HEK293 (cell line): ENCODE results near the gene LMF1.

Source experiments
- HOXA7 ChIP-seq: sonication (generic); formaldehyde crosslinking; IDR thresholded peaks from 2 replicates; pipeline ENCODE4 v1.8.1; 2022; ENCODE audit warnings: missing genetic modification reagents, borderline replicate concordance
- MEIS1 ChIP-seq: sonication (generic); formaldehyde crosslinking; IDR thresholded peaks from 2 replicates; pipeline ENCODE4 v1.8.1; 2022; ENCODE audit warnings: missing genetic modification reagents, mild to moderate bottlenecking, borderline replicate concordance
- ZBTB8A ChIP-seq: fragments of 450-650 bp; formaldehyde crosslinking; IDR thresholded peaks from 2 replicates; pipeline ENCODE4 v1.5.1; 2016; ENCODE audit warnings: missing biosample characterization, missing genetic modification characterization
- ZNF24 ChIP-seq: fragments of 450-650 bp; formaldehyde crosslinking; IDR thresholded peaks from 2 replicates; pipeline ENCODE4 v1.5.1; 2016; ENCODE audit warnings: missing biosample characterization, missing genetic modification characterization
- ZNF830 ChIP-seq: fragments of 450-650 bp; IDR thresholded peaks from 2 replicates; pipeline ENCODE4 v1.5.0; 2018; ENCODE audit warnings: missing biosample characterization, missing genetic modification characterization, low read depth, mild to moderate bottlenecking, moderate library complexity
- TF ChIP-seq, protein P1 (sequence below): fragments of 450-650 bp; formaldehyde crosslinking; IDR thresholded peaks from 2 replicates; pipeline ENCODE4 v1.5.1; 2016; ENCODE audit warnings: missing biosample characterization, missing genetic modification characterization

DNA sequence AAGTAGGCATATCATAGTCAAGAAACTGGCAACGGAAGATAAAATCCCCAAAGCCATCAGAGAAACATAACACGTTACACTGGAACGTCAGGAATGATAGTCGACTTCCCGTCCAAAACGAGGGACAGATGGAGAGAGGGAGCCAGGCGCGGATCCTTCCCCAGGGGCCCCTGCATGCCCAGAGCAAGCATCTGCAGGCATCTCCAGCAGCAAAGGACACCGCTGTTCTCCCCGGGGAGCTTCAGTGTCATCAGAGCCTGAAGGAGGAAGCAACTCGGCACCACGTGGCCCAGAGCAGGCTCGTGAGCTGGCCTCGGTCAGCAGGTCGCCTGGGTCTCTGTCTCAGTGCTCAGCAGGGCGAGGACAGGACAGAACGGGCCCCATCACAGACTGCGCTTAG, 50.1 kb downstream of the LMF1 start:
- no peak for TF ChIP-seq HOXA7 (CRISPR knock-in tag)
- TF ChIP-seq, protein P1, sequence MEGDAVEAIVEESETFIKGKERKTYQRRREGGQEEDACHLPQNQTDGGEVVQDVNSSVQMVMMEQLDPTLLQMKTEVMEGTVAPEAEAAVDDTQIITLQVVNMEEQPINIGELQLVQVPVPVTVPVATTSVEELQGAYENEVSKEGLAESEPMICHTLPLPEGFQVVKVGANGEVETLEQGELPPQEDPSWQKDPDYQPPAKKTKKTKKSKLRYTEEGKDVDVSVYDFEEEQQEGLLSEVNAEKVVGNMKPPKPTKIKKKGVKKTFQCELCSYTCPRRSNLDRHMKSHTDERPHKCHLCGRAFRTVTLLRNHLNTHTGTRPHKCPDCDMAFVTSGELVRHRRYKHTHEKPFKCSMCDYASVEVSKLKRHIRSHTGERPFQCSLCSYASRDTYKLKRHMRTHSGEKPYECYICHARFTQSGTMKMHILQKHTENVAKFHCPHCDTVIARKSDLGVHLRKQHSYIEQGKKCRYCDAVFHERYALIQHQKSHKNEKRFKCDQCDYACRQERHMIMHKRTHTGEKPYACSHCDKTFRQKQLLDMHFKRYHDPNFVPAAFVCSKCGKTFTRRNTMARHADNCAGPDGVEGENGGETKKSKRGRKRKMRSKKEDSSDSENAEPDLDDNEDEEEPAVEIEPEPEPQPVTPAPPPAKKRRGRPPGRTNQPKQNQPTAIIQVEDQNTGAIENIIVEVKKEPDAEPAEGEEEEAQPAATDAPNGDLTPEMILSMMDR (tag by site-specific recombination) = no peak
- TF ChIP-seq ZNF830 (tag by site-specific recombination) = no peak
- no peak for TF ChIP-seq ZNF24 (tag by site-specific recombination)
- no peak for TF ChIP-seq ZBTB8A (tag by site-specific recombination)
- TF ChIP-seq MEIS1 (CRISPR knock-in tag) = no peak
